GM21367 (cell line): ENCODE data around the gene NEAT1.
A peak's percentile ranks its signal among the peaks of the same experiment; 100 is the strongest.

ENCODE experiments used
- ATAC-seq: cut with Tn5 transposase; IDR thresholded peaks from one replicate; pipeline ENCODE4 v1.9.1; 2021; ENCODE audit not compliant: unreplicated experiment

NEAT1 gene

DNA sequence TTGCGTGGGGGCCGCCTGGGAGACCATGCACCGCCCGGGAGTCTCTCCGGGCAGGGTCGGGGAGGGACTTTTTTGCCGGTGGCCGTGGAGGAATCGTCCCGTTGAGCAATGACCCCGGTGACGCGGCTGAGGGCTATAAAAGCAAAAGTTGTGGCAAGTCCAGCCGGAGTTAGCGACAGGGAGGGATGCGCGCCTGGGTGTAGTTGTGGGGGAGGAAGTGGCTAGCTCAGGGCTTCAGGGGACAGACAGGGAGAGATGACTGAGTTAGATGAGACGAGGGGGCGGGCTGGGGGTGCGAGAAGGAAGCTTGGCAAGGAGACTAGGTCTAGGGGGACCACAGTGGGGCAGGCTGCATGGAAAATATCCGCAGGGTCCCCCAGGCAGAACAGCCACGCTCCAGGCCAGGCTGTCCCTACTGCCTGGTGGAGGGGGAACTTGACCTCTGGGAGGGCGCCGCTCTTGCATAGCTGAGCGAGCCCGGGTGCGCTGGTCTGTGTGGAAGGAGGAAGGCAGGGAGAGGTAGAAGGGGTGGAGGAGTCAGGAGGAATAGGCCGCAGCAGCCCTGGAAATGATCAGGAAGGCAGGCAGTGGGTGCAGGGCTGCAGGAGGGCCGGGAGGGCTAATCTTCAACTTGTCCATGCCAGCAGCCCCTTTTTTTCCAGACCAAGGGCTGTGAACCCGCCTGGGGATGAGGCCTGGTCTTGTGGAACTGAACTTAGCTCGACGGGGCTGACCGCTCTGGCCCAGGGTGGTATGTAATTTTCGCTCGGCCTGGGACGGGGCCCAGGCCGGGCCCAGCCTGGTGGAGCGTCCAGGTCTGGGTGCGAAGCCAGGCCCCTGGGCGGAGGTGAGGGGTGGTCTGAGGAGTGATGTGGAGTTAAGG is at the start of gene NEAT1:
Gene NEAT1 (plus strand): TSS at position 166 of the 883 bp plus-strand sequence.
- ATAC-seq: no peak

DNA sequence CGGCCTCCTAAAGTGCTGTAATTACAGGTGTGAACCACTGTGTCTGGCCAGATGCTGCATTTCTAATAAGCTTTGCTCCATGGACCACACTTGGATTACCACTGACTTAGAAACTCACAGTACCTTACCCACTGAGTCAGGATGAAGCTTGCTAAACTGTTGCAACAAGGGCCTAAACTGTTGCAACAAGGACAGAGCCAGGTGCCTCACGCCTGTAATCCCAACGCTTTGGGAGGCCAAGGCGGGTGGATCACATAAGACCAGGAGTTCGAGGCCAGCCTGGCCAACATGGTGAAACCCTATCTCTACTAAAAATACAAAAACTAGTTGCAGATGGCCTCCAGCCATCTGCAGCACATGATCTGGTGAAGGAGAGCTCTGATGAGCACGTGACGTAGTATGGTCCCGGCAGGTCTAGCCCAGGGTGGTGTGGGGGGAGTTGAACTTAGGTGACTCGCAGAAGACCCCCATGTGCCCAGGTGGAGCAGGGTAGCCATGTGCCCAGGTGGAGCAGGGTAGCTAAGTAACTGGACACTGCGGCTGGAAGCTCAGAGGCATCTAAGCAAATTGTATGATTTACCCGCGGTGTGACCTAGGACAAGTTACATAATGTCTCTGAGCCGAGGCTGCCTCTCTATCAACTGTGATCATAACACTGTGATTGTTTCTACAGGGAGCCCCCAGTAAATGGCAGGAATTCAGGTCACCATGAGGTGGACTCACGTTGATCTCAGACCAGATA is 48.6 kb upstream of the NEAT1 start:
- no peak for ATAC-seq

DNA sequence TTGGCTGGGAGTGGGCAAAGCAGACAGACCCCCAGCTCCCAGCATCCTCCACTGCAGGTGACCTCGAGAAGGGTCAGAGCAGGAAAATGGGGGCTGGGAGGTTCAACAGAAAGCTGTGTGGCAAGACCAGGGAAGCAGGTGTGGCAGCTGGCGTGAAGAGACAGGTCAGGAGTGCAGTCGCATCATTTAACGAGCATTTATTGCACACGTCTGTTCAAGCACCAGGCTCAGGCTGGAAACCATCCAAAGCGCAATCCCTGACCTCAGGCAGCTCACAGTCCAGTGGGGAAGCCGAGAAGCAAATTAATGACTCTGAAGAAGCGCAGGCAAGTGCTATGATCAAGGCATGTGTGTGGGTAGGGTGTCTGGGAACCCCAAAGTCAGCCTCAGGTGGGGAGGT is 47.6 kb upstream of the NEAT1 start:
- ATAC-seq: no peak

DNA sequence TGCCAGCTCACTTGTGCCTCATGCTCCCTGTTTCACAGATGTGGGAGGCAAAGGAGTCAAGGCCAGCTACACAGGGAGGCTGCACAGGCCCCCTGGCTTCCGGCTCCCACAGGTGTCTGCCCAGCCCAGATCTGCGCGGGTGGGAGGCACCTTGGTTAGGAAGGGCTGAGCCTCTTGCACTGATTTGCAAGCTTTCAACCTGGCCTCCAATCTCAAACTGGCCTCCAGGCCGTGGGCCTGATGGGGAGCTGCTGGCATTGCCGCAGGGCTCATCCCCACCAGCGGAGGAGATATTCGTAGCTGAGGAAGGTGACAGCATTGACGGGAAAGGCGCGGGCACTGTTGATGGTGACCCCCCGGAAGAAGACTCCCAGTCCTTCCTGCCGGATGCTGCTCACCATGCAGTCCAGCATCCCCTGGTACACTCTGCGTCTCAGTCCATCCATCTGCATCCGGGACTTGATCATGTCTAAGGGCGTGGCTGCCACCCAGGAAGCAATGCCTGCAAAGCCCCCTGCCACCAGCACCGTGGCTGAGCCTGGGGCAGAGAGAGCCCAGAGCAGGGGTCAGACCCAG is 46.4 kb upstream of the NEAT1 start:
- no peak for ATAC-seq

DNA sequence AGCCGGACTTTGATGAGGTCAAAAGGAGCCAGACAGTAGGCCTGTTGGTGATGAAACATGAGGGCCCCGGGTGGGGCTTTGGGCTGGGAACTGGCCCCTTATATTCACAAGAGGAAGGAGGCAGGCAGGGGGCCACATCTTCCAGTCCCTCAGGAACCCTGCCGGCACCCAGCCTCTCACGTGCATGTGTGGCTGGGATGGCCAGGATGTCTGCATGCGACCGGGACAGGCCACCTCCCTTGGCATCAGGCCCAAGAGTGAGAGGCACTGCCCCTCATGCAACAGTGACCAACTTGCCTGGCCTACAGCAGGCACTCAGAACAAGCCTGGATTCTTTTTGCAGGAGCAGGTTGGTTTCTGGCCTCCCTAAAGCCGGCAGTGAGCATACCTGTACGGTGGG is 45.6 kb upstream of the NEAT1 start:
- no peak for ATAC-seq

DNA sequence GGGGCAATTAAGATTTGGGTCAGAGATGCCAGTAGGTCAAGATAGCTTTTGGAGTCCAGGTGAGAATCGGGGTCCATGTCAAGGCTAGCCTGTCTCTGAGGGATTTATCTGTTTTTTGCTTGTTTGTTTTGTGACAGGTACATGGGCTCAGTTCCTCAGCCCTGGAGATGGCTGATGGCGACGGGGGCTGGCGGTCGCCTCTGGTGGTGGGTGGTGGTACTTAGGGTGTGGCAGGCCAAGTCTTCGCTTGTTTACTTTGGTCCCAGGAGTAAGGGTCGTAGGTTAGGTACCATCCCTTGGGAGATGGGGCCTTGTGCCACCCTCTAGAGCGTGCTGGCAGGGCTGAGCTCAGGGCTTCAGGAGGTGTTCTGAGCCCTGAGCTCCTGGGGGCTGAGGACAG is 44.8 kb upstream of the NEAT1 start:
- ATAC-seq: no peak

DNA sequence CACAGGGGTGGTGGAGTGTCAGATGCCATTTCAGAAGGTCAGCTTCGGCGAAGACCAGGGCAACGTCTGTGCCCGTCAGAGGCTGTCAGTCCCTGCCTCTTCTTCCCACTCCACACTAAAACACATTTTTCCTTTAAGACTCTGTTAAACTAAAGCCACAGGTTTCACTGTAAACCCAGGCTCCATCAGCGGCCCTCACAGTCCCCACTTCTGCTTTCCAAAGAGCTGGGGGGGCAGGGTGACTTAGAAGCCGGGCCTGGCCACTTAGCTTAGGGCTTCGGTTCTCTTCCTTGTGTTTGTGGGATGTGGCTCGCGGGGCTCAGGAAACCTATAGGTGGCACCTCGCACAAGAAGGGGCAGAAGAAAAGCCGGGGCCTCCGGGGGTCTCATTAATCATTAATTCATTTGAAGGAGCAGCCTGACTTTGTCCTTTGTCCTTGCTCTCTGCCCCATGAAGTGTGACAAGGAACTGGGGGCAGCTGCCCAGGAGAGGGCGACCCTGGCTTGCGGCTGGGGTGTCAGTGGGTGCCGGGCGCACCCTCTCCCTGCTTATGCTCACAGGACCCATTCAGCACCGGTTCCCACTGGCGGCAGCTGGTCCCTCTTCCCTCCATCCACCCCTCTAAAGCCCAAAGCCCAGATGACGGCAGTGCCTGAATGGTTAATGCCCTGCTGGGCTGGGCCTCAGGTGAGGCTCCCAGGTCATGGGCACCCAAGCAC is 44.2 kb upstream of the NEAT1 start:
- no peak for ATAC-seq

DNA sequence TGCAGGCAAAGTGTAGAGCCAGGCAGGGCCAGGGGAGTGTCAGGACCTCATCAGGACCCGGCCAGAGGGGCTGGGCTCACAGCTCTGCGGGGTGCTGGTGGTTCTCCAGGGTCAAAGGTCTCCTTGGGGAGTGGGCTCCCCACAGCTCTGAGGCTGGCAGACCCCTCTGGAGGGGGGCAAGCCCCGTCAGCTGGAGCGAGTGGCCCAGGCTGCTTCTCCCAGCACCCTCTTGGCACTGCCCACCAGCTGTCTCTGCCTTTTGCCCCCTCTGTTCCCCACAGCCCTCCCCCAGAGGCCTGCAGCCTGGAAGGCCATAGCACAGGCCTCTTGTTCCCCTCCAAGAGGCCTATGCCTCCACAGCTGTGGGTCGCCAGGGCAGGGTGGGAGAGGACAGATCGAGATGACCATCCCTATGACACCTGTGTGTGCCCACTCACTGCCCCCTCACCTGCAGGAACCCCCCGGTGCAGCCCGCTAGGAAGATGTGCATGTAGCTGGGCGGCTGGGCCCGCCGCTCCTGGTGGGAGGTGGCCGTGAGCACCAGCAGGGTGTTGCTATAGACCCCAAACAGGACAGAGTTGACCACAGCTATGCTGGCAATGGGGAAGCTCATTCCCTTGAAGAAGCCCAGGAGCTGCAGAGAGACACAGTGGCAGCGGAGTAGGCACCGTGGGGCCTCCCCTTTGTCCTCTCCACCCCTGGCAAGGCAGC is 43.5 kb upstream of the NEAT1 start:
- ATAC-seq: no peak

DNA sequence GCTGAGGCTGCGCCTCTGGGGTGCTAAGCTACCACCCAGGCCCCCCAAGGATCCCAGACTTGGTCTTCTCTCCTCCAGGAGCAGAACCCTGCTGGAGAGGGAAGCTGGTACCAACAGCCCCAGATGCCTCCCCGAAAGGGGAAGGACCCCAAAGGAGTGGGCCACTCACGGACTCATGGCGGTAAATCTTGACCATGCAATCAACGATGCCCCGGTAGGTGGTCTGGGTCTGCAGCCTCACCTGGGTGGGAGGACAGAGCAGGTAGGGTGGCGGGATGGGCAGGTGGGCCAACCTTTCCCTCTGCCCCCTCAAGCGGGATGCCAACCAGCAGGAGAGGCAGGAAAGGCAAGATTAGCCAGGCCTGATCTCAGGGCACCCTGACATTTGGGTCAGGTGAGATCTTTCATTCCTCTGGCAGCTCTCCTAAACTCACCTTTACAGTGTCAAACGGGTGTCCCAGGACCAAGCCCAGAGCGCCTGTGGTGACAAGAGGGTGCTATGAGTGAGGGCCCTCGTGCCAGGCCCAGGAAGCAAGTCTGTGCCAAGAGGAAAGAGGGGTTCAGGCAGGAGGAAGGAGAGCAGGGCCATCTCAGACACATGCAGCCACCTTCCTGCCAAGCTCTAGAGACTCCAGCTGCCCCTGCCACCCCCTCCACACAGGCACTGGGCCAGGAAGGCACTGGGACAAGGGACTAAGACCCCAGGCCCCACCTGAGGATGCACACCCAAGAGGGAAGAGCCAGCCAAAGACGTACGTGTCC is 42.7 kb upstream of the NEAT1 start:
- ATAC-seq: no peak

DNA sequence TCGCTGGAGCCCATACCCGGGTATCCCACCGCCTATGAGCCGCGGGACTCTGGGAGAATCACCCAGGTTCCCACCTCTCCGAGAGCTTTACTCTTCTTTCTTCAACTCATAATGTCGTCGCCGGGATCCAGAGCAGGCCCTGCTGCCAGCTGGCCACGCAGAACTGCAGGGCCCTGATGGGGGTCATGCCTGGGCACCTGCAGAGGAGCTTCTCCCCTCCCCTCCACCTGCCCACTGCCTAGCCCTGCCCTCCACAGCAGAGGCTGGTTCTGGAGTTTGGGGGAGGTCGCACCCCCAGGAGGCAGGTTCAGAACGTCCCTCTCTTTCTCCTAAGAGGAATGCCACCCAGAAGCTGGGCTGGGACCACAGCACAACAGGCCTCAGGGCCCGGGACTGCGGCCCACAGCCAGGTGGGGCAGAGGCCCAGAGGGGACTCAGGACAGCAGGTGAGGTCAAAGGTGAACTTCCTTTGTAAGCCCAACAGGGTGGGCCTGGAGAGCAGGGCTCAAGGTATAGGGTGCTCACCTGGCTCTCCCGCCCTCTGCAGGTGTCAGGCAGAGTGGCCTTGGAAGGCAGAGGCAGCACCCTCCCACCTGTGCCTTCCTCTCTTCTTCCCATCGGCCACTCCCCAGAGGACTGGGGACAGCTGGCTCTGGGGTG is 42.0 kb upstream of the NEAT1 start:
- ATAC-seq: no peak

DNA sequence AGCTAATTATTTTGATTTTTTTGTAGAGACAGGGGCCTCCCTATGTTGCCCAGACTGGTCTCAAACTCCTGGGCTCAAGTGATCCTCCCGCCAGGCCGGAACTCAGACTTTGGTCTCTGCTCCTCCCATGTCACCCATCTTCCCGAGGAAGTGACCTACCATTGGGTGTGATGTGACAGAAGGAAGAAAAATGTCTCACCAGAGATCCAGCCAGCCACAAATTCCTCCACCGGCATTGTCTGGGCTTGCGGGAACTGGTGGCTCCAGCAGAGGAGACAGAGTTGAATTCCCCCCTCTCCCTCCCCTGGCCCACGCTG is 40.9 kb upstream of the NEAT1 start:
- ATAC-seq: no peak

DNA sequence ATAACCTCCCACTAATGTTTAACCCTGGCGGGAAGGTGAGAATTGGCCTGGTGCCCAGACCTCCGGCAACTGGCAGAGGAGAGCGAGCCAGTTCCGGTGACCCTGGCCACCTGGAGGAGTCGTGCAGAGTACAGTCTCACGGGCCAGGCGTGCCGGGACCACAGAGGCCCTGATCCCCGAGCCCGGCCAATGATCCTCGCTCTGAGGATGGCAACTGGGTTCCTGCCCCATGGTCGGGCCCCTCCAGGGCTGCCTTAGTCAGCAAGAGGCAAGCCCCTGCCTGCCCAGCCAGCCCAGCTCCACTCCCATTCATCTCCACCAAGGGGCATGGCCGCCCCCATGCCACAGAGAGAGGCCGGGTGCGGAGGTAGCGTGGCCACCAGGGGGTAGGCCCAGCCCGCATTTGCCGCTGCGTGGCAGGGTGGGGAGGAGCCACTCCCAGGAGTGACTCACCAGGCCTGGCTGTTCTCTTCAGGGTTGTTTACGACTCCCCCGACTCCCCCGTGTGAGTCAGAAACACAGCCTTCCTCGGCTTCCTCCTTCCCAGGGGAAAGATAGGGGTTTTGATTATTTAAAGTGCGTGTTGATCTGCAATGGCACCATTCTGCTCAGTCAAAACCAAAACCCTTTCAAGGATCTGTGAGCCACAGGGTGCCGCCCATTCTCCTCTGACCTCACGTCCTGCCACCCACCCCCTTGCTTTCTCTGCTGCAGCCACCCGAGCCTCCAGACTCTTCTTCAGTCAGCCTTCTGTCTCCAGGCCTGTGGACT is 40.4 kb upstream of the NEAT1 start, which contains the start of gene SLC25A45:
Gene SLC25A45 (minus strand): TSS at position 614 of the 771 bp plus-strand sequence. CDS start 695 bp downstream, outside the sequence.
- ATAC-seq: peak; percentile 38

DNA sequence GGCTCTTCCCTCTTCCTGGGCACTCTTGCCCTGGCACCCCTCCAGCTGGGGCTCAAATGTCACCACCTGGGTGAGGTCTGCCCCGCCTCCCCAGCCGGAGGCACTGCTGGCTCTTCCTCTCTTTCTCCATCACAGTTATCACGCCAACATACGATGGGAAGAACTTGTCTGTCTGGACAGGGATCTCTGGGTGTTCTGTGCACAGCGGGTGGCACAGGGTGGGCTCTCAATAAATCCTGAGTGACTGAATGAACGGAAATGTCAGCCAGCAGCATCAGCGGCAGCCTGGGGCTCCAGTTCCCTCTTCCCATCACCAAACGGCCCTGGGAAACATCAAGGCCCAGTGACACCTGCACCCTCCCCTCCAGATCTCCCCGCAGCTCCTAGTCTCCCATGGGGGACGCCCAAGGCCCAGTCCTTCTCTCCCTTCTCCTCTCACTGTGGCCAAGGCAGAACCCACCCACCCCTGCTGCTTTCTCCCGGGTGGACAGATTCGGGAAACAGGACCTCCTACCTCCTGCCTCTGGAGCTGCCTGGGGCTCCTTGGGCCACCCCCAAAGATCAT is 39.7 kb upstream of the NEAT1 start:
- no peak for ATAC-seq

DNA sequence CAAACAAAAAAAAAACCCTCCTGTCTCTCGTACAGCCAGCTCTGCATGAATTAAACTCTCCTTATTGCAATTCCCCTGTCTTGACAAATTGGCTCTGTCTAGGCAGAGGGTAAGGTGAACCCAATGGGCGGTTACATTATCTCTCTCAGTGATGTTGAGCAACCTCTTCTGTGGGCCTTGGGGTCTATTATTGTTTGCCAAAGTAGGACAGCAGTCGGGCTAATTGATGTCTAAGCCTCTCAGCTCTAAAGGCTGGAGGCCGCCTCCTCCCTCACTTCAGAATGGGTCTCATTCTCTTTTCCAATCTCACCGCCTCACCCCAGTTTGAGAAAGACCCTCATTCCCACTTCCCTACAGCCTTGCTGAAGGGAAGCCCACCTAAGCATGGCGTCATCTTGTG is 38.8 kb upstream of the NEAT1 start:
- ATAC-seq: no peak

DNA sequence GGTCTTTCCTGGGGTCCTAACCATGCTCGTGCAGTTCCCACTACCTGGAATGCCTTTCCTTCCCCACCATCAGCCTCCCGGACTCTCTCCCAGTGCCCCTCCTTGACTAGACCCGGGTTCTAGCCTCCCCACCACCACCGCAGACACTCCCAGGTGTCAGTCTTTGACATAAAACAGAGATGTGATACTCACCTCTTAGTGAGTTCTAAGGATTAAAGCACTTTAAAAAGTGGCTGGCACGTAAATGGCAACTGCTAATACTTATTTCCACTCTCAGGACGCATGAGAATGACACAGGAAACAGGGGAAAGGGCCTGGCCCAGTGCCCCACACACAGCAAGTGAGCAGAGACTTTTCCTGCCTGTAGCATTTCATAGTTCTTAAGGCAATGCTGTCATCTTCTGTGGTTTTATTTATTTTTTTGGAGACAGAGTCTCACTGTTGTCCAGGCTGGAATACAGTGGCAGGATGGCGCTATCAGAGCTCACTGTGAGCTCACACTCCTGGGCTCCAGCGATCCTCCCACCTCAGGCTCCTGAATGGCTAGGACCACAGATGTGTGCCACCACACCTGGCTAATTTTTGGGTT is 38.2 kb upstream of the NEAT1 start:
- ATAC-seq: no peak

DNA sequence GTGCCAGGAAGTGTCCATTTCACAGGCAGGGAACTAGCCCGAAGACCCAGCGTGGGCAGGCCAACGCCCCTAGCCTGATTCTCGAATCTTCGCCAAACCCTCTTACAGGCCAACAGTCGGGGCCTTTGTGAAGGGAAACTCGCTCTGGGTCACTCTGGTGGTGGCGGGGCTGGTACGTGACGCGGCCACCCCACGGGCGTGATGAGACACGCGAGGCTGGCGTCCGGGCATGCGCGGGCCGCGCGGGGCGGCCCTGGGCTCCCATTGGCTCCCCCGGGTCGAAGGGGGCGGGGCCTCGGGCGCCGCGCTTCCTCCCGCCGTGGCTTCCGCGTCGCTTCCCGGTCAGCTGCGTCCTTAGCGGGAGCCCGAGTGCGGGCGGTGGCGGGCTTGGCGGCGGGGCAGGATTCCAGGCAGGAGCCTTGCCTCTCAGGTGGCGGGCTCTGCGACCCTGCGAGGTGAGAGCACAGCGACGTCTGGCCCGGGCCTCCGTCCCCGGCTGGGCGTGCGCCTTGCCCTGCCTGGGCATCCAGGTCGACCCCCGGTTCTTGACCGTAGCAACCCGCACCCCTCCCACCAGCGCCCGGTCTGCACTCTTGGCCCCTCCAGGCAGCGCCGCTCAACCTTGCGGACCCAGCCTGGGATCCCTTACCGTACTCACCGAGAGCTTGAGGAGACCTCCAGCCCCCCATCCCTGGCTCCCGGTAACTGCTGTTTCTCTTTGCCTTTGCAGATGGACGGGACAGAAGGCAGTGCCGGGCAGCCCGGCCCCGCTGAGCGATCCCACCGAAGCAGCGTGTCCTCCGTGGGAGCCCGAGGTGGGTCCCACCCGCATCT is 36.1 kb upstream of the NEAT1 start, which contains the start of gene FRMD8:
Gene FRMD8 (plus strand): TSS at position 331 of the 834 bp plus-strand sequence. CDS start 400 bp downstream, at position 731.
- ATAC-seq: no peak

DNA sequence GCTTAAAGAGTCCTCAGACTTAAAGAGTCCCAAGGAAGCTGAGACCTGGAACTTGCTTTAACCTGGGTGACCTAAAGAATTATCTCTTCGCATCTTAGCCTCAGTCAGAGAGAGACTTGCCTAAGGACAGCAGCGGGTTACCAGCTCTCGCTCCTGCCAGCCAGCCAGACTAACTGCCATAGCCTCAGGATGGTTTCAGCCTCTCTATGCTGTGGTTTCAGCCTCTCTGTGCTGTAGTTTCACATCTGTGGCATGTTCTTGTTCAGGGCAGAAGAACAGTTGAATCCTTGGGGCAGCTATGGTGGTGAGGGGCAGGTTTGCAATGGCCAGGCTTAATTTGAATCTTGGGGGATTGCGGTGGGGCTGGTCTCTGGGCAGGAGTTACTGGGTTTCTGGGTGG is 33.9 kb upstream of the NEAT1 start:
- ATAC-seq: no peak
